Right lobe of liver (tissue), 6 donors: ENCODE measurements around the gene RUBCN. TPM values are rescaled to one million over a fixed set of nuclear protein-coding genes. Genes with fewer than 3 reads are reported as not detected.
A peak's percentile ranks its signal among the peaks of the same experiment; 100 is the strongest.
"Not testable (repeated sequence)": the region's sequence is repeated elsewhere in the genome, so short reads cannot be mapped to it uniquely, and the experiment has no call there.

Experiments used
- ATAC-seq, 4 donors: fragments of 200-7000 bp; cut with Tn5 transposase; one replicate each; pipeline ENCODE4 v1.9.1; 2020; ENCODE audit warnings: mild to moderate bottlenecking in 4 of 4, moderate library complexity in 4 of 4
- DNase-seq, 3 donors: peaks; one replicate each; pipeline ENCODE4 v3.0.0-alpha.2; 2020
- H3K27ac ChIP-seq, 3 donors: fragments of 200-600 bp; one replicate each; pipeline ENCODE4 v1.8.0; 2022
- H3K27me3 ChIP-seq, 2 donors: fragments of 200-600 bp; one replicate each; pipeline ENCODE4 v1.8.0; 2022
- H3K36me3 ChIP-seq, 4 donors: fragments of 200-600 bp; sonication (generic) in 1 of 4; one replicate each; pipeline versions ENCODE4 v1.5.1 to v1.8.0; 2017 to 2022; ENCODE audit warnings: control low read depth in 1 of 4
- H3K4me1 ChIP-seq, 4 donors: fragments of 200-600 bp; sonication (generic) in 1 of 4; one replicate each; pipeline versions ENCODE4 v1.5.1 to v1.8.0; 2017 to 2022; ENCODE audit warnings: control low read depth in 1 of 4
- H3K4me3 ChIP-seq, 3 donors: fragments of 200-600 bp; one replicate each; pipeline ENCODE4 v1.8.0; 2022
- H3K9me3 ChIP-seq, 4 donors: fragments of 200-600 bp; sonication (generic) in 1 of 4; one replicate each; pipeline versions ENCODE4 v1.5.1 to v1.8.0; 2017 to 2022; ENCODE audit warnings: control low read depth in 1 of 4
- WGBS: methylation state at CpG from one replicate; pipeline ENCODE4 v1.1.6; 2018; ENCODE audit warnings: low coverage, low lambda C conversion rate; ENCODE audit not compliant: insufficient coverage; ENCODE audit errors: missing lambda C conversion rate; 5-methylcytosine and 5-hydroxymethylcytosine counted together
- intact Hi-C, 2 donors: fragments of 100-400 bp; cut with DNase I; formaldehyde crosslinking; loops; one replicate each; pipeline versions ENCODE4 v1.11.2 to v1.14.1; 2022
- total RNA-seq, 6 experiments: library from RNA; depleted of rRNA in 2 of 6; stranded (reverse); fragments of >200 nt in 2 of 6; fragmentation: NEBNext Ultra II Directional in 3 of 6; extraction: Animal tissue kit (Norgen Biotek cat#: 25700) in 3 of 6; gene quantifications; one replicate each; pipeline versions ENCODE4 v1.1.0 to v1.2.4, GENCODE V29; 2016 to 2023
- donor health status: DM: no; HTN: yes; CAD: no.
- donor health status: DM: no; HTN: no; CAD: no.
- donor health status: DM: no; HTN: no; CAD: no.
- donor health status: DM: no; HTN: yes; CAD: no.
- donor health status: DM: no; HTN: yes; CAD: no.

Gene RUBCN
- total RNA-seq, 6 experiments from 2014 or later, result 6.4 to 19.4 (median 7.7) TPM

GRCh38 chr3:197656960-197657359 lies 79.7 kb downstream of the RUBCN start:
- H3K27ac ChIP-seq, H3K9me3 ChIP-seq, H3K4me1 ChIP-seq, H3K27me3 ChIP-seq, DNase-seq, ATAC-seq, intact Hi-C loops, H3K4me3 ChIP-seq, H3K36me3 ChIP-seq: not testable (repeated sequence)
- WGBS, result 80% methylated on average over 8 of the region's 12 CpGs

- H3K4me3 ChIP-seq, intact Hi-C loops, ATAC-seq, H3K36me3 ChIP-seq, H3K4me1 ChIP-seq, DNase-seq, H3K27me3 ChIP-seq, H3K9me3 ChIP-seq, H3K27ac ChIP-seq: not testable (repeated sequence)
- 68% methylated on average over 2 of the region's 3 CpGs for WGBS
Measured at GRCh38 chr3:197656129-197656528, 80.6 kb downstream of the RUBCN start.

- 2% methylated on average over 8 of the region's 22 CpGs for WGBS
- H3K4me1 ChIP-seq, DNase-seq, H3K9me3 ChIP-seq, H3K36me3 ChIP-seq, H3K4me3 ChIP-seq, H3K27ac ChIP-seq, H3K27me3 ChIP-seq, intact Hi-C loops: not testable (repeated sequence)
- ATAC-seq, result peak; percentile 47 to 60 (median 54)
Measured at GRCh38 chr3:197654998-197655330, 81.7 kb downstream of the RUBCN start.

GRCh38 chr3:197654090-197654997 lies 82.4 kb downstream of the RUBCN start:
- peak; percentile 98 to 99 (median 98) for ATAC-seq
- peak overlapping the region; percentile 39 to 54 (median 47) for H3K4me3 ChIP-seq
- H3K27ac ChIP-seq, intact Hi-C loops, H3K4me1 ChIP-seq, H3K27me3 ChIP-seq, H3K9me3 ChIP-seq, H3K36me3 ChIP-seq: not testable (repeated sequence)
- peak in 1 of 3 donors; percentile 58 for DNase-seq
- WGBS, result no CpG with 5 or more reads among the region's 100 CpGs

GRCh38 chr3:197652860-197653259 lies 83.8 kb downstream of the RUBCN start:
- ATAC-seq, H3K4me3 ChIP-seq, H3K27me3 ChIP-seq, DNase-seq, H3K4me1 ChIP-seq, H3K9me3 ChIP-seq, H3K27ac ChIP-seq, H3K36me3 ChIP-seq, intact Hi-C loops: not testable (repeated sequence)
- whole genome bisulfite sequencing, result no CpG with 5 or more reads among the region's 10 CpGs

- H3K4me3 ChIP-seq, H3K4me1 ChIP-seq, H3K27me3 ChIP-seq, H3K36me3 ChIP-seq, intact Hi-C loops, ATAC-seq, H3K27ac ChIP-seq, DNase-seq, H3K9me3 ChIP-seq: not testable (repeated sequence)
- no CpG with 5 or more reads among the region's 7 CpGs for WGBS
Measured at GRCh38 chr3:197647649-197648048, 89.1 kb downstream of the RUBCN start.

- H3K4me3 ChIP-seq, H3K27ac ChIP-seq, H3K9me3 ChIP-seq, H3K36me3 ChIP-seq, ATAC-seq, H3K4me1 ChIP-seq, intact Hi-C loops, DNase-seq, H3K27me3 ChIP-seq: not testable (repeated sequence)
- 100% methylated on average over 3 of the region's 9 CpGs for WGBS
Measured at GRCh38 chr3:197647191-197647590, 89.5 kb downstream of the RUBCN start.

- H3K4me3 ChIP-seq, H3K27ac ChIP-seq, ATAC-seq, H3K36me3 ChIP-seq, DNase-seq, H3K4me1 ChIP-seq, H3K9me3 ChIP-seq, H3K27me3 ChIP-seq, intact Hi-C loops: not testable (repeated sequence)
- 73% methylated on average over 12 of the region's 12 CpGs for WGBS
Measured at GRCh38 chr3:197646294-197646693, 90.4 kb downstream of the RUBCN start.

GRCh38 chr3:197637556-197637955 lies 99.1 kb downstream of the RUBCN start:
- H3K27me3 ChIP-seq, H3K9me3 ChIP-seq, ATAC-seq, H3K4me3 ChIP-seq, H3K4me1 ChIP-seq, H3K27ac ChIP-seq, H3K36me3 ChIP-seq, intact Hi-C loops, DNase-seq: not testable (repeated sequence)
- whole genome bisulfite sequencing, result no CpG with 5 or more reads among the region's 10 CpGs
